Measurements from ENCODE around the gene XPNPEP3. TPM values are rescaled to one million over a fixed set of nuclear protein-coding genes. Genes with fewer than 3 reads are reported as not detected.

The XPNPEP3 gene
- total RNA-seq, 3 donors from 2014 or later, result 11.5 to 13.8 (median 12.0) TPM

- H3K4me3 ChIP-seq, result no peak overlapping the region
- intact Hi-C loops (cut with DNase I; ENCODE audit: low total_unique reads), result no loop called here
- no peaks in the 10 kb centered on the region for H3K4me1 ChIP-seq
- H3K36me3 ChIP-seq, result no peaks in the 10 kb centered on the region
- no peak for TF ChIP-seq POLR2AphosphoS5 (IDR thresholded peaks at IDR 0.05)
- TF ChIP-seq POLR2A (IDR thresholded peaks at IDR 0.05), result no peak
- TF ChIP-seq CTCF (IDR thresholded peaks at IDR 0.05), result no peak
- no peaks in the 10 kb centered on the region for H3K9me3 ChIP-seq
- H3K27me3 ChIP-seq, result no peaks in the 10 kb centered on the region
- no peak for DNase-seq (ENCODE audit: low spot score in 2 of 2)
- no peak overlapping the region for H3K27ac ChIP-seq
Observed at GRCh38 chr22:40877488-40877887, 20.5 kb downstream of the XPNPEP3 start.

GRCh38 chr22:40878922-40879321, 22.0 kb downstream of the XPNPEP3 start:
- no peak overlapping the region for H3K4me3 ChIP-seq
- no peak for DNase-seq (ENCODE audit: low spot score in 2 of 2)
- intact Hi-C loops (cut with DNase I; ENCODE audit: low total_unique reads), result no loop called here
- H3K36me3 ChIP-seq, result no peaks in the 10 kb centered on the region
- no peaks in the 10 kb centered on the region for H3K9me3 ChIP-seq
- H3K27me3 ChIP-seq, result no peaks in the 10 kb centered on the region
- H3K27ac ChIP-seq, result no peak overlapping the region
- no peak for TF ChIP-seq CTCF (IDR thresholded peaks at IDR 0.05)
- TF ChIP-seq POLR2A (IDR thresholded peaks at IDR 0.05), result no peak
- TF ChIP-seq POLR2AphosphoS5 (IDR thresholded peaks at IDR 0.05), result no peak
- no peaks in the 10 kb centered on the region for H3K4me1 ChIP-seq

- TF ChIP-seq POLR2AphosphoS5 (IDR thresholded peaks at IDR 0.05) (no peak), CTCF (IDR thresholded peaks at IDR 0.05) (no peak), POLR2A (IDR thresholded peaks at IDR 0.05) (no peak)
- Histone ChIP-seq H3K4me1 (no peaks in the 10 kb centered on the region), H3K36me3 (no peaks in the 10 kb centered on the region), H3K9me3 (no peaks in the 10 kb centered on the region), H3K4me3 (no peak overlapping the region), H3K27ac (no peak overlapping the region), H3K27me3 (no peaks in the 10 kb centered on the region)
- DNase-seq (ENCODE audit: low spot score in 2 of 2), result no peak
- intact Hi-C loops (cut with DNase I; ENCODE audit: low total_unique reads), result no loop called here
Observed at GRCh38 chr22:40889116-40889515, 32.2 kb downstream of the XPNPEP3 start.

- DNase-seq (ENCODE audit: low spot score in 2 of 2), result no peak
- H3K27ac ChIP-seq, result no peak overlapping the region
- no peaks in the 10 kb centered on the region for H3K4me1 ChIP-seq
- H3K4me3 ChIP-seq, result no peak overlapping the region
- H3K9me3 ChIP-seq, result no peaks in the 10 kb centered on the region
- no peaks in the 10 kb centered on the region for H3K27me3 ChIP-seq
- intact Hi-C loops (cut with DNase I; ENCODE audit: low total_unique reads), result no loop called here
- H3K36me3 ChIP-seq, result no peaks in the 10 kb centered on the region
- TF ChIP-seq CTCF (IDR thresholded peaks at IDR 0.05) (no peak), POLR2AphosphoS5 (IDR thresholded peaks at IDR 0.05) (no peak), POLR2A (IDR thresholded peaks at IDR 0.05) (no peak)
Observed at GRCh38 chr22:40890881-40891280, 33.9 kb downstream of the XPNPEP3 start.

GRCh38 chr22:40894417-40894816, 37.5 kb downstream of the XPNPEP3 start:
- Histone ChIP-seq H3K27ac (no peak overlapping the region), H3K4me3 (no peak overlapping the region), H3K4me1 (no peaks in the 10 kb centered on the region), H3K9me3 (no peaks in the 10 kb centered on the region), H3K27me3 (no peaks in the 10 kb centered on the region), H3K36me3 (no peaks in the 10 kb centered on the region)
- TF ChIP-seq CTCF (IDR thresholded peaks at IDR 0.05), result no peak
- TF ChIP-seq POLR2AphosphoS5 (IDR thresholded peaks at IDR 0.05), result no peak
- no peak for TF ChIP-seq POLR2A (IDR thresholded peaks at IDR 0.05)
- DNase-seq (ENCODE audit: low spot score in 2 of 2), result no peak
- intact Hi-C loops (cut with DNase I; ENCODE audit: low total_unique reads), result no loop called here
